HG03565 (cell line): ENCODE data around the gene ITPR3.
"Not testable (repeated sequence)": the region's sequence is repeated elsewhere in the genome, so short reads cannot be mapped to it uniquely, and the experiment has no call there.

Source experiments
- ATAC-seq: cut with Tn5 transposase; IDR thresholded peaks from one replicate; pipeline ENCODE4 v1.9.1; 2021; ENCODE audit warnings: mild to moderate bottlenecking, moderate library complexity; ENCODE audit not compliant: unreplicated experiment

The ITPR3 gene

GRCh38 chr6:33610779-33611732 lies 10.1 kb upstream of the ITPR3 start:
- no peak for ATAC-seq

DNA sequence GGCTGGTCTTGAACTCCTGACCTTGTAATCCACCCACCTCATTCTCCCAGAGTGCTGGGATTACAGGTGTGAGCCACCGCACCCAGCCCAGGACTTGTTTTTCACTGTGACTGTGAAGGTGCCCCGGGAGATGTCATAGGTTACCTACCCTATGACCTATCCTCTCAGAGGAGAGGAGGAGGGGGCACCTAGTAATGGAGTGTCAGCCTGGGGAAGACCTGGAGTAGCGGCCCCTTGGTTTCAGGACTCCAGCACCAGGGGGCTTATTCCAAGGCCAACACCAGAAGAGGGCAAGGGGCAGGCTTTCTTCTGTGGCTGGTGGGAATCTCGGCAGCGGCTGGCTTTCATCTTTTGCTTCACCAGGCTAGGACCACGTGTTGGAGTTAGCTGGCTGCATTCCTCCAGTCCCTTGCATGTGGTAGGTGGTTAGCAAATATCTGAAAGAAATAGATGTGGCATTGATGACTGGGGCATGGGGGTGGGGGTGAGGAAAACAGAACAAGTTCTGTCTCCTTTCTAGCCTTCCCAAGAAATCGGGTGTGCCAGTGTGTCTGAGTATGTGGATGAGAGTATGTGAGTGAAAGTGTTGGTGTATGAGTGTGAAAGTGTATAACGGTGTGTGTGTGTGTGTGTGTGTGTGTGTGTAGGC lies 7.9 kb upstream of the ITPR3 start:
- ATAC-seq: no peak

DNA sequence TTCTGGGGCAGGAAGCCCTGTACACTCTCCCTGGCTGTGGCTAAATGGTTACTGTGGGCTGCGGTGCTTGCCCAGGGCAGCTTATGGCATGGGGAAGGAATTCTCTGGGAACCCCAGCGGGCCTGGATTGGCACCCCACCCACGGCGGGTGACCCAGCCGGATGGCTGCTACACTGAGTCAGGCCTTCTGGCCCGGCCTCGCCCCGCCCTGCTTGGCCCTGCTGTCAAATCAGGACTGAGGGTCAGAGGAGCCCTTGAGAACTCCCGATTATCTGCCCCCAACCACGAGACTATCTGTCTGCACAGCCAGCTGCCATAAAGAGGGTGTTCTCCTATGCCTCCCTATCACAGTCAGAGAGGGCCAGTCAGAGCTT lies 7.3 kb upstream of the ITPR3 start:
- ATAC-seq: no peak

- no peak for ATAC-seq
These were observed 5.0 kb upstream of the ITPR3 start for GRCh38 chr6:33616113-33616512.

GRCh38 chr6:33616913-33617312 lies 4.2 kb upstream of the ITPR3 start:
- ATAC-seq: no peak

- ATAC-seq: no peak
These were observed 1.8 kb upstream of the ITPR3 start for GRCh38 chr6:33619166-33619840.

DNA sequence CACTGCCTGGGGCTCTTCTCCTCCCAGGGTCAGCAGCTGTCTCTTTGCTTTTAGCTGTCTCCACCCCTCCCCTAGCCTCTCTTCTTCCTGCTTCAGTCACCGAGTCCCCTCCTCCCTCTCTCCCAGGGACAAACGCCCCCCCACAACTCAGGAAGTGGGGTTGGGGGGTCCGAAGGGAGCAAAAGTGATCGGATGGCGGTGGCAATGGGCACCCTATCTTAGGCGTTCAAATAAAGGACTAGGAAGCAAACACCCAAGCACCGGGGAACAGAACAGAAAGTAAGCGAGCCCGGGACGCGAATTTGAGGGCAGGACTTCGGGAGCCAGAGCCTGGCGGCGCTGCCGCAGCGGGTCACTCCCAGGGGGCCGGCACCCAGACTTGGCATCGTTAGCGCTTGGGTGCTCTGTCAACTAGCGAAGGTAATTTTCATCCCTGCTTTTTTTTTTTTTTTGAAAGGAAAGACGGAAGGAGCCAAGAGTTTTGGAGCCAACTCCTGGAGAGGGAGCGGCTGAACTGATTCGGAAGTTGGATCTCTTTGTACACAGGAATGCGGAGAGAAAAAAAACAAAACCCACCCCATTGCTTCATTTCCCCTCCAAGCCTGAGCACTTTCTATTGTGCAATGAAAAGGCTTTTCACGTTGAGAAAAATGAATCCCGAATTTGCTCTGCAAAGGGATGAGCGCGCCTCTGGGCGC lies 815 bp upstream of the ITPR3 start:
- ATAC-seq: no peak

- peak; percentile 10 for ATAC-seq
These were observed 728 bp downstream of the ITPR3 start for GRCh38 chr6:33621711-33622388.

DNA sequence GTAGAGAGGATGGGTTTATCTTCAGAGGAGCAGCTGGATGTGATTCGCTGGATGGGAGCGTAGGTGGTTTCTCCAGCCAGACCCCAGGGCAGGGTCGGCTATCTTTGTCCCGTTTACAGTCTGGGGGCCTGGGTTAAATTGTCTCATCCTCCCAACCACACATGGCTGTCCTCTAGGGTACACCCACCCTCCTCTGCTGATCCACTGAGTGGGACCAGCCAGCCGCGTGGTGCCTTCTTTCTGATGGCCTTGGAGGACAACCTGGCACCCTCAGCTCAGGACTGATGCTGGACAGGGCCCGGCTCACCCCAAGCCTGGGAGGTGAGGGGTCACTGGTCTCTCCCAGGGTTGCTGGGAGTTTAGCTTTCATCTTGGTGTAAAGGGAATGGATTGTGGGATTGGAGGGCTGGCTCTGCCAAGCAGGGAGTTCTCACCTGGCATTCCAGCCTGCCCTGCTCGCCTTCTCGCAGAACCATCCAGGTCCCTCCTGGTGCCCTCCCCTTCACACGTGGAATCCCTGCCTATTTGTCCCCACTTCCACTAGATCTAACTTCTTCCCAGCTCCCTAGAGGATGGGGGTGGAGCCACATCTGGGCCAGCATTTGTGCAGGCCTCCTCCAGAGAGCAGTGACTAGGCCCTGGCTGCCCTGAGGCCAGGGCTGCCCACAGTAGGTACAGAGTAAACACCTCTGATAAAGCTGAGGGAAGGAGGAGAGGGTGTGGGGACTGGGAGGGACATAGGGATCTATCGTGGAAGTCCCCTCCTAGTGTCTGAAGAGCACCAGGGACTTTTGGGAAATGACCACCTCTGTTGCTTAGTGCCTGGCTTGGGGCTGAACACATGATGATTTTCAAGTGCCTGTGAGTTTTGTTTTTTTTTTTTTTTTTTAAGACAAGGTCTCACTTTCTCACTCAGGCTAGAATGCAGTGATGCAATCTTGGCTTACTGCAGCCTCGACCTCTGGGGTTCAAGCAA lies 1.6 kb downstream of the ITPR3 start:
- no peak for ATAC-seq

GRCh38 chr6:33623895-33624381 lies 2.8 kb downstream of the ITPR3 start:
- no peak for ATAC-seq

- ATAC-seq: no peak
These were observed 3.7 kb downstream of the ITPR3 start for GRCh38 chr6:33624856-33625255.

DNA sequence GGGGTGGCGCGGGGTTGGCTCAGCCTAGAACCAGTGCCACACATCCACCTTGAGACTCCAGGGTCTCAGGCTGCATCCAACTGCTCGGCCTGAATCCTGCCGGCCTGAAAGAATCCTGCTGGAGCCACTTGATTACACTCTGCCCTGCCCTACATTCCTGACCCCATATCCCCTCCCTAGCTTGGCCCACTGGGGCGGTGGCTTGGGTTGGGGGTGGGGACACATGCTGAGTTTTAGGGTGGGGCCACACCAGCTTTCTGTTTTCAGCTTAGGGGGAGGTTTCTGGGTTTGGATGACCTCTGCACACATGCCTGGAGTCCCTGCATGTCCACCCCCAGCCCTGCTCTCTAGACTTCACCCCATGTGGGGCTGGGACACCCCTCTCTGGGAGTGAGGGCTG lies 6.8 kb downstream of the ITPR3 start:
- no peak for ATAC-seq

- no peak for ATAC-seq
These were observed 7.4 kb downstream of the ITPR3 start for GRCh38 chr6:33628401-33628964.

GRCh38 chr6:33630014-33630413 lies 8.9 kb downstream of the ITPR3 start:
- no peak for ATAC-seq

- ATAC-seq: not testable (repeated sequence)
These were observed 10.4 kb downstream of the ITPR3 start for GRCh38 chr6:33631521-33631920.

DNA sequence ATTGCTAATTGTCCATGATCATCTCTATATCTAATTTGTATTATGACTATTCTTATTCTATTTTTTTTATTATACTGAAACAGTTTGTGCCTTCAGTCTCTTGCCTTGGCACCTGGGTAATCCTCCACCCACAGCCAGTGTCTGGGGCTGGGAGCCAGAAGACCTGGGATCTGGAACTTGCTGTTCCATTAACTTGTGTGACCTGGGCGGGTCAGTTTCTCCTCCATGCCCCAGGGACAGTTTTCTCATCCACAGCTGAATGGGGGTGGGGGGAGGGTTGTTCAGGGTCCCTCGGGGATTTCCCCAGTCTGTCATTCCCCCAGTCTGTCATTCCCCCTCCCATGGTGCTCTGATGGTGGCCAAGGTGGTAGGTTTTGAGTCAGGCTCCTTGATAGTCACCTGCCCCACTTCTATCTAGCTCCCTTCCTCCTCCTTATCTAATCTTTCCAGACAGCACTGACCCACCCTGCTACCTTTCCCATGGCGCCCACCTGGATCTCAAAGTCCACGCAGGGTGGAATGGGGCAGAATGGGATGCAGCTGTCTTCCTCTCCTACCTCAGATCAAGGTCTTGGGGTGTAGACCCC lies 10.9 kb downstream of the ITPR3 start:
- no peak for ATAC-seq

DNA sequence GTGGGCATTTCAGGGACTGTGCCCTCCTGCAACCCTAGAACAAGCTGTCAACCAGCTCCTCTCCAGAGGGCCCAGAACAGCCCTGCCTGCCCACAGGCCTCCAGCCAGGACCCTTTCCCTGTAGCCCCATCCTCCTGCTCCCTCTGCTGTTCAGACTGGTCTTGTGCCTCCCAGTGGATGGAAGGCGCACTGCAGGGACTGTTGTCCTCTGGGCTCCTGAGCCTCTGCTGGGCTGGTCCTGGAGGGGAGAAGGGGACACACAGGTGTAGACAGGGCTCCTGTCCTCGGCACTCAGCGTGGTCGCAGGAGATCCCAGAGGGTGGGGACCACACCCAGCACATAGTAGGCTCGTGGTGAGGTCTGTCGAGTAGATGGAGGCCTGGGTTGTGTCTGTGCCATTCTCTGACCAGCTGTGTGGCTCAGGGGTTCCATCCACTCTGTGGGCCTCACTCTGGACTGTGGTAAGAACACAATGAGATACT lies 11.5 kb downstream of the ITPR3 start:
- no peak for ATAC-seq

DNA sequence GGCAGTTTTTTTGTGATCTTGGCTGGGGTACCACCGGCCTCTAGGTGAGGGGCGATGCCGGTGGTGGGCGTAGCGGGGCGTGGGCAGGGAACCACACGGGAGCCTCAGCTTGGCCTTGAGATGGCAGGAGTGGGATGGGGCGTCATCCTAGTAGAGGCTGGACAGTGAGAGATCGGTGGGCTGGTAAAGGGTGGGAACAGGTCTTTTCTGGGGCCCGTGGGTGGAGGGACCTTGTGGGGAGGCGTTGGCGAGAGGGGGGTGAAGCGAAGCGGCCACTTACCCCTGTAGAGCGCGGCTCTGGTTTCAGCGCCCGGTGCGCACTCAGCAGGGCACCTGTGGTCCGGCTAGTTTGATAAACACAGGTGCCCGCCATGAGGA lies 12.0 kb downstream of the ITPR3 start:
- ATAC-seq: no peak
